Measurements from ENCODE around the gene USP44.

- no peak for TF ChIP-seq POLR2A (IDR thresholded peaks at IDR 0.05)
- TF ChIP-seq EP300 (IDR thresholded peaks at IDR 0.05) = no peak
- no peak for TF ChIP-seq CTCF (IDR thresholded peaks at IDR 0.05)
- no peak for TF ChIP-seq POLR2AphosphoS5 (IDR thresholded peaks at IDR 0.05)
These were observed 39.5 kb upstream of the USP44 start for GRCh38 chr12:95590775-95591174.
